Lung (tissue), 12 donors: Measurements from ENCODE around the gene CDH13. TPM values are rescaled to one million over a fixed set of nuclear protein-coding genes. Genes with fewer than 3 reads are reported as not detected.

Source experiments
- ATAC-seq: fragments of 200-7000 bp; cut with Tn5 transposase; one replicate; pipeline ENCODE4 v1.9.1; 2020; ENCODE audit warnings: moderate number of reproducible peaks; ENCODE audit not compliant: insufficient read depth, low FRiP score
- DNase-seq, 3 donors: peaks; one replicate each; pipeline ENCODE4 v3.0.0-alpha.2; 2013 to 2017
- H3K27ac ChIP-seq, 2 donors: one replicate each; pipeline ENCODE4 v1.5.1; 2013; ENCODE audit warnings: mild to moderate bottlenecking in 2 of 2, moderate library complexity in 2 of 2, control low read depth in 1 of 2, inconsistent platforms in 1 of 2, low read depth in 1 of 2, low read length in 1 of 2
- H3K27me3 ChIP-seq, 3 donors: one replicate each; pipeline ENCODE4 v1.5.1; 2013; ENCODE audit warnings: low read length in 2 of 3; ENCODE audit not compliant: control insufficient read depth in 3 of 3, insufficient read depth in 3 of 3
- H3K36me3 ChIP-seq, 4 donors: one replicate each; pipeline ENCODE4 v1.5.1; 2013; ENCODE audit warnings: low read length in 4 of 4, mild to moderate bottlenecking in 1 of 4, moderate library complexity in 1 of 4; ENCODE audit not compliant: control insufficient read depth in 4 of 4, insufficient read depth in 4 of 4
- H3K4me1 ChIP-seq, 5 donors: one replicate each; pipeline ENCODE4 v1.5.1; 2013; ENCODE audit warnings: low read length in 5 of 5, mild to moderate bottlenecking in 2 of 5, moderate library complexity in 1 of 5; ENCODE audit not compliant: control insufficient read depth in 5 of 5, insufficient read depth in 5 of 5
- H3K4me3 ChIP-seq: one replicate; pipeline ENCODE4 v1.5.1; 2013; ENCODE audit warnings: mild to moderate bottlenecking, control low read depth, moderate library complexity
- H3K9ac ChIP-seq, 2 donors: one replicate each; pipeline ENCODE4 v1.5.1; 2013; ENCODE audit warnings: low read length in 2 of 2, control low read depth in 1 of 2; ENCODE audit not compliant: insufficient read depth in 1 of 2
- H3K9me3 ChIP-seq, 4 donors: one replicate each; pipeline ENCODE4 v1.5.1; 2013; ENCODE audit warnings: low read length in 3 of 4, mild to moderate bottlenecking in 1 of 4, moderate library complexity in 1 of 4; ENCODE audit not compliant: control insufficient read depth in 4 of 4, insufficient read depth in 3 of 4
- WGBS, 2 donors: extraction: QIAGEN DNeasy Blood & Tissue Kit; methylation state at CpG; one replicate each; pipeline ENCODE4 v1.1.7; 2013; 5-methylcytosine and 5-hydroxymethylcytosine counted together
- polyA plus RNA-seq, 2 donors: library from polyadenylated mRNA; stranded (reverse); fragments of 200-250 nt; gene quantifications; one replicate each; pipeline ENCODE4 v1.2.1, GENCODE V29; 2013
- total RNA-seq, 2 donors: library from RNA; depleted of rRNA in 1 of 2; stranded (reverse); fragments of >200 nt in 1 of 2; gene quantifications; one replicate each; pipeline ENCODE4 v1.2.1, GENCODE V29; 2014 to 2021
- TF ChIP-seq, protein P1 (sequence below): IDR thresholded peaks from 2 replicates; pipeline ENCODE4 v1.5.1; 2012; ENCODE audit warnings: mild to moderate bottlenecking; ENCODE audit errors: control extremely low read depth, extremely low read depth
- donor health status: control.
- donor health status: control.
- donor health status: Bipolar disorder and iron deficiency.
- donor health status: healthy.
- donor health status: DM: yes; HTN: yes; CAD: no.

Gene CDH13
- total and polyA plus RNA-seq, 4 donors, result 2.1 to 12.3 (median 7.3) TPM

GRCh38 chr16:83840060-83840617, 1213.4 kb downstream of the CDH13 start:
- H3K4me3 ChIP-seq, result no peak overlapping the region
- no peaks in the 10 kb centered on the region for H3K9me3 ChIP-seq
- no peak overlapping the region for H3K9ac ChIP-seq
- peaks cover 0 to 3% (median 2%) of the 10 kb centered on the region in 3 donors for H3K27me3 ChIP-seq
- no peaks in the 10 kb centered on the region for H3K36me3 ChIP-seq
- H3K27ac ChIP-seq, result no peak overlapping the region
- ATAC-seq, result no peak
- WGBS, 2 donors, result 69 to 98% methylated on average over 4 of the region's 4 CpGs
- TF ChIP-seq, protein P1, sequence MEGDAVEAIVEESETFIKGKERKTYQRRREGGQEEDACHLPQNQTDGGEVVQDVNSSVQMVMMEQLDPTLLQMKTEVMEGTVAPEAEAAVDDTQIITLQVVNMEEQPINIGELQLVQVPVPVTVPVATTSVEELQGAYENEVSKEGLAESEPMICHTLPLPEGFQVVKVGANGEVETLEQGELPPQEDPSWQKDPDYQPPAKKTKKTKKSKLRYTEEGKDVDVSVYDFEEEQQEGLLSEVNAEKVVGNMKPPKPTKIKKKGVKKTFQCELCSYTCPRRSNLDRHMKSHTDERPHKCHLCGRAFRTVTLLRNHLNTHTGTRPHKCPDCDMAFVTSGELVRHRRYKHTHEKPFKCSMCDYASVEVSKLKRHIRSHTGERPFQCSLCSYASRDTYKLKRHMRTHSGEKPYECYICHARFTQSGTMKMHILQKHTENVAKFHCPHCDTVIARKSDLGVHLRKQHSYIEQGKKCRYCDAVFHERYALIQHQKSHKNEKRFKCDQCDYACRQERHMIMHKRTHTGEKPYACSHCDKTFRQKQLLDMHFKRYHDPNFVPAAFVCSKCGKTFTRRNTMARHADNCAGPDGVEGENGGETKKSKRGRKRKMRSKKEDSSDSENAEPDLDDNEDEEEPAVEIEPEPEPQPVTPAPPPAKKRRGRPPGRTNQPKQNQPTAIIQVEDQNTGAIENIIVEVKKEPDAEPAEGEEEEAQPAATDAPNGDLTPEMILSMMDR, result no peak
- DNase-seq, result no peak
- peaks cover 0 to 9% (median 0%) of the 10 kb centered on the region in 5 donors for H3K4me1 ChIP-seq

DNA sequence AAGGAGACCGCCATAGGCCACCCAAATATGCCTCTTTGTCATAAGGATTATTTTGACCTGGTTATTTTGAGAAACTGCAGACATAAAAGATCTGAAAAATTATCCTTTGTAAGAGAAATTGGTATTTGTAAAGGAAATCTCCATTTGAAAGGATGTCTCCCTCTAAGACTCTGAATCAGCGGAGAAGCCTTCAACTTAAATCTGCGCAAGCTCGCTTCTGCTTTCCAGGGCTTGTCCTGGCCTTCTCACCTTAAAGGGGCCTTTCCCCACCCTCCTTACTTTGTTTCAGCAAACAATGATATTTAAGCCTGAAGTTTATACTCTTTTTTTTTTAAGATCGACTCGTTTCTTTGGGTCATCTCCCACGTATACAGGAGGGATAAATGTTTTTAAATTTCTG, 1215.5 kb downstream of the CDH13 start:
- H3K36me3 ChIP-seq, result no peaks in the 10 kb centered on the region
- ATAC-seq (no peak), DNase-seq (no peak)
- H3K4me3 ChIP-seq, result no peak overlapping the region
- peaks cover 0 to 9% (median 0%) of the 10 kb centered on the region in 5 donors for H3K4me1 ChIP-seq
- no peaks in the 10 kb centered on the region for H3K9me3 ChIP-seq
- 56 to 62% methylated on average over 7 of the region's 7 CpGs for WGBS, 2 donors
- H3K27me3 ChIP-seq, result peaks cover 0 to 2% (median 2%) of the 10 kb centered on the region in 3 donors
- no peak overlapping the region for H3K9ac ChIP-seq
- no peak overlapping the region for H3K27ac ChIP-seq
- TF ChIP-seq, protein P1, result no peak

DNA sequence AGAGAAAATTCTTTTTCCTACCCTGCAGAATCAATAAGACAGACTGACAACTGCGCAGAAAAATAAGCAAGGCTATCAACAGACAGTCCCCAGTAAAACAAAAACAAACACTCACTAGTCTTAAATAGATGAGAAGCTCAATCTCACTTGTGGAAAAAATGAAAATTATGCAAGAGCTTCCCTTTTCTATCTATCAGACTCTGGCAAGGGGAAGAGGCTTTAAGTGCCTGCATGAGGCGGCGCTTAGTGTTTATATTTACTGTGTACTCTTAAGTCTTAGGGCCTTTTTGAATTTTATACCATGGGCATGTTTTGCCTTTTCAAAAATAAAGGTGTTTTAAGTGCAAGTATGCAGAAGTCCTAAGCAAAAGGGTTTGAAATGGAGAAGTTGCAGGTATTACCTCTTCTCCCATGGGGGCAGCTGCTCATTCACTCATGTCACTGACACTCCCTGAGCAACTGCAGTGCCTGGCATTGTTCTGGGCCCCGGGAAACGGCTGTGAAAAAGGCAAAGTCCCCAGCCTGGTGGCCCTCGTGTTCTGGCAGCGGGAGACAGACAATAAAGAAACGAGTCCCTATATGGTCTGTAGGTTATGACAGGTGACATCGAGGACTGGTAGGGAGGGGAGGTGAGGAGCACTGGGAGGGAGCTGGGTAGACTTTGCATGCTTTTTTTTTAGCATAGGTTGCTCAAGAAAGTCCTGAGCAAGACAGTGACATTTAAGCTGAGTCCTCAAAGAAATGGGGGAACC, 1216.2 kb downstream of the CDH13 start:
- ATAC-seq (no peak), DNase-seq (peak in 2 of 3 donors; percentile 37 to 61)
- Histone ChIP-seq H3K27ac (no peak overlapping the region), H3K4me1 (peaks cover 0 to 9% (median 0%) of the 10 kb centered on the region in 5 donors), H3K9me3 (no peaks in the 10 kb centered on the region), H3K4me3 (no peak overlapping the region), H3K9ac (no peak overlapping the region), H3K27me3 (peaks cover 0 to 2% (median 0%) of the 10 kb centered on the region in 3 donors), H3K36me3 (no peaks in the 10 kb centered on the region)
- 35 to 38% methylated on average over 9 of the region's 9 CpGs for WGBS, 2 donors
- TF ChIP-seq, protein P1, result no peak
